Measurements from ENCODE around the gene SIPA1L3.

DNA sequence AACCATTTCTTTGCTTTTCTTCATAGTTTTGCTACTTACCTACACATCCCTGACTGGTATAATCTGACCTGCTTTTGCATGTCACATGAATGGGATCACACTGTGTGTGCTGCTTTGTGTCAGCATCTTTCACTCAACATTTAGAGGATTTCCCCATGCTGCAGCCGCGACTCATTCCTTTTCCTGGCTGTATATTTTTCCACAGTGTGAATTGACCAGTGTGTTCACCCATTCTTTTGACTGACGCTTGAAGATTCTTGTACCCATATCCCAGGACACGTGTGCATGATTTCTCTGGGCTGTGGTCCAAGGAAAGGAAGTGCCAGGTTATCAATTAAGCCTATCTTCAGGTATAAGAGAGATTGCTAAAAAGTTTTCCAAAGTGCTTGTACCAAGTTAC, 198.6 kb downstream of the SIPA1L3 start:
- TF ChIP-seq, protein P1, sequence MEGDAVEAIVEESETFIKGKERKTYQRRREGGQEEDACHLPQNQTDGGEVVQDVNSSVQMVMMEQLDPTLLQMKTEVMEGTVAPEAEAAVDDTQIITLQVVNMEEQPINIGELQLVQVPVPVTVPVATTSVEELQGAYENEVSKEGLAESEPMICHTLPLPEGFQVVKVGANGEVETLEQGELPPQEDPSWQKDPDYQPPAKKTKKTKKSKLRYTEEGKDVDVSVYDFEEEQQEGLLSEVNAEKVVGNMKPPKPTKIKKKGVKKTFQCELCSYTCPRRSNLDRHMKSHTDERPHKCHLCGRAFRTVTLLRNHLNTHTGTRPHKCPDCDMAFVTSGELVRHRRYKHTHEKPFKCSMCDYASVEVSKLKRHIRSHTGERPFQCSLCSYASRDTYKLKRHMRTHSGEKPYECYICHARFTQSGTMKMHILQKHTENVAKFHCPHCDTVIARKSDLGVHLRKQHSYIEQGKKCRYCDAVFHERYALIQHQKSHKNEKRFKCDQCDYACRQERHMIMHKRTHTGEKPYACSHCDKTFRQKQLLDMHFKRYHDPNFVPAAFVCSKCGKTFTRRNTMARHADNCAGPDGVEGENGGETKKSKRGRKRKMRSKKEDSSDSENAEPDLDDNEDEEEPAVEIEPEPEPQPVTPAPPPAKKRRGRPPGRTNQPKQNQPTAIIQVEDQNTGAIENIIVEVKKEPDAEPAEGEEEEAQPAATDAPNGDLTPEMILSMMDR (IDR thresholded peaks at IDR 0.05; ENCODE audit: low read length): no peak
- TF ChIP-seq EZH2phosphoT487 (IDR thresholded peaks at IDR 0.05; ENCODE audit: low read length): no peak
- no peak for TF ChIP-seq EZH2 (optimal IDR thresholded peaks at IDR 0.05; ENCODE audit: low read depth, low read length)
